GM21528 (cell line): ENCODE measurements around the gene RSPO3.
"Not testable (repeated sequence)": the region's sequence is repeated elsewhere in the genome, so short reads cannot be mapped to it uniquely, and the experiment has no call there.

Experiments
- ATAC-seq: cut with Tn5 transposase; IDR thresholded peaks from one replicate; pipeline ENCODE4 v1.9.1; 2021; ENCODE audit warnings: mild to moderate bottlenecking, moderate library complexity; ENCODE audit not compliant: unreplicated experiment, low FRiP score

Gene RSPO3

GRCh38 chr6:127199470-127199869 lies 81.0 kb downstream of the RSPO3 start:
- no peak for ATAC-seq

GRCh38 chr6:127200114-127200513 lies 81.6 kb downstream of the RSPO3 start:
- no peak for ATAC-seq

GRCh38 chr6:127201321-127201720 lies 82.8 kb downstream of the RSPO3 start:
- ATAC-seq: no peak

- no peak for ATAC-seq
Measured at GRCh38 chr6:127202676-127203075, 84.2 kb downstream of the RSPO3 start.

- no peak for ATAC-seq
Measured at GRCh38 chr6:127204281-127204680, 85.8 kb downstream of the RSPO3 start.

GRCh38 chr6:127205036-127205435 lies 86.6 kb downstream of the RSPO3 start:
- no peak for ATAC-seq

GRCh38 chr6:127206531-127207095 lies 88.1 kb downstream of the RSPO3 start:
- no peak for ATAC-seq

- no peak for ATAC-seq
Measured at GRCh38 chr6:127207591-127208120, 89.2 kb downstream of the RSPO3 start.

- no peak for ATAC-seq
Measured at GRCh38 chr6:127210725-127211124, 92.3 kb downstream of the RSPO3 start.

- no peak for ATAC-seq
Measured at GRCh38 chr6:127212376-127212775, 93.9 kb downstream of the RSPO3 start.

- ATAC-seq: not testable (repeated sequence)
Measured at GRCh38 chr6:127214032-127214431, 95.6 kb downstream of the RSPO3 start.

GRCh38 chr6:127214531-127214930 lies 96.1 kb downstream of the RSPO3 start:
- ATAC-seq: not testable (repeated sequence)

- ATAC-seq: no peak
Measured at GRCh38 chr6:127215931-127216330, 97.5 kb downstream of the RSPO3 start.

- ATAC-seq: no peak
Measured at GRCh38 chr6:127216810-127217789, 98.6 kb downstream of the RSPO3 start.

- ATAC-seq: no peak
Measured at GRCh38 chr6:127219869-127220268, 101.4 kb downstream of the RSPO3 start.

GRCh38 chr6:127221201-127221600 lies 102.7 kb downstream of the RSPO3 start:
- no peak for ATAC-seq

GRCh38 chr6:127222418-127222817 lies 103.9 kb downstream of the RSPO3 start:
- ATAC-seq: no peak

- ATAC-seq: no peak
Measured at GRCh38 chr6:127225497-127225896, 107.0 kb downstream of the RSPO3 start.

- ATAC-seq: not testable (repeated sequence)
Measured at GRCh38 chr6:127233819-127234218, 115.3 kb downstream of the RSPO3 start.

- no peak for ATAC-seq
Measured at GRCh38 chr6:127243501-127243900, 125.0 kb downstream of the RSPO3 start.
